HG02852 (cell line): ENCODE data around the gene TBC1D4.

Source experiments
- ATAC-seq: cut with Tn5 transposase; IDR thresholded peaks from one replicate; pipeline ENCODE4 v1.9.1; 2021; ENCODE audit warnings: mild to moderate bottlenecking, moderate library complexity; ENCODE audit not compliant: unreplicated experiment

The TBC1D4 gene

DNA sequence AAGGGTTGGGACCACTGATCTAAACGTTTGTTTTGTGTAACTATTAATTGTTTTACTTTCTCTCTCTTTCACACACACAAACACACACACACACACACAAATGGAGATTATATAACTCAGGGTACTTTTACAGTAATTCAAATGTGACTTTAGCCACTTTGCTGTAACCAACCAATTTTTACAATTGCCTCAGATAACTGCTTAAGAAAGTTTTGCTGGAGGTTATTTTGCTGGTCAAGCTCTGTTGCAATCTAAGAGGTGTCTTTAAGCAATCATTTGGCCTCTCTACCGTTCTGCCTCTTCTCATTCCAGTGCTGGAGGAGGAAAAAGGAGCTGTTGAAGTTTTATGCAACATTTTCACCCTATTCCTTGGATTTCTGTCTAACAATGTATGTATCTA is 63.0 kb downstream of the TBC1D4 start:
- ATAC-seq = no peak

GRCh38 chr13:75418186-75418843 is 63.7 kb downstream of the TBC1D4 start:
- no peak for ATAC-seq

DNA sequence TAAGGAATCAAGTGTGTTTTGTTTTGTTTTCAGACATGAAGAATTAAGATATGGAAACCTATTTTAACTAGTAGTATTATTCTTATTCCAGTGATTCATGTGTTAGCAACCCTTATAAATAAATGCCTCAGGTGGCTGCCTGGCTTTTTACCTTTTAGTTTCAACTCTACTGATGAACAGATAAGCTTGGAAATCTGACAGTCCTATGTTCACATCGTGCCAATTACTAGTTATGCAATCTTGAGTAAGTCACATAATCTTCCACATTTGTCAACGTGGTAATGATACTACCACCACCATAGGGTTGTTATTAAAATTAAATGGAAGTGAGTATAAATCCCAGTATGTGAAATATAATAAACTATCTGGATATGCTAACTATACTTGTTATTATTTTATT is 64.3 kb downstream of the TBC1D4 start:
- no peak for ATAC-seq

- peak; percentile 2 for ATAC-seq
Measured at GRCh38 chr13:75417012-75417384, 65.0 kb downstream of the TBC1D4 start.

GRCh38 chr13:75416327-75417011 is 65.5 kb downstream of the TBC1D4 start:
- ATAC-seq = peak; percentile 52

- no peak for ATAC-seq
Measured at GRCh38 chr13:75415694-75416093, 66.3 kb downstream of the TBC1D4 start.

GRCh38 chr13:75415171-75415570 is 66.8 kb downstream of the TBC1D4 start:
- no peak for ATAC-seq

GRCh38 chr13:75414036-75414827 is 67.7 kb downstream of the TBC1D4 start:
- ATAC-seq = no peak

DNA sequence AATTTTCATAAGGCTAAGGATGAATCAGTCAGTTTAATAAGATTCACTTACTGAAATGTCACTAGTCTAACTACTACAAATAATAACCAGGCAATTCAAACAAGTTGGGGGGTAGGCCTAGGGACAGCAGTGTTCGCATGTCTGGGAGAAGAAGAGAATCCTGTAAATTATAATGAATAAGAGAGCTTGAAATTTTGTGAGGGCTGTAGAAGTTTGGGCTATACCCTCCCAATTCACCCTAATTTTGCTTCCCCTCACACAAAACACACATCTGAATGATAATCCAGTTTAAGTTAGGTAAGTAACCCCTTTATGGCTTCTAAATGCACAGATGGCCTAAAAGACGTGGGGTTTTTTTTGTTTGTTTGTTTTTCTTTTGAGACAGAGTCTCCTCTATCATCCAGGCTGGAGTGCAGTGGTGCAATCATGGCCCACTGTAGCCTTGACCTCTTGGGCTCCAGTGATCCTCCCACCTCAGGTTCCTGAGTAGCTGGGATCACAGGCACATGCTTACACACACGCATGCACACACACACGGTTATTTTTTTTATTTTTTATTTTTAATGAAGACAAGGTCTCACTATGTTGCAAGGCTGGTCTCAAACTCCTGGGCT is 69.9 kb downstream of the TBC1D4 start:
- no peak for ATAC-seq

DNA sequence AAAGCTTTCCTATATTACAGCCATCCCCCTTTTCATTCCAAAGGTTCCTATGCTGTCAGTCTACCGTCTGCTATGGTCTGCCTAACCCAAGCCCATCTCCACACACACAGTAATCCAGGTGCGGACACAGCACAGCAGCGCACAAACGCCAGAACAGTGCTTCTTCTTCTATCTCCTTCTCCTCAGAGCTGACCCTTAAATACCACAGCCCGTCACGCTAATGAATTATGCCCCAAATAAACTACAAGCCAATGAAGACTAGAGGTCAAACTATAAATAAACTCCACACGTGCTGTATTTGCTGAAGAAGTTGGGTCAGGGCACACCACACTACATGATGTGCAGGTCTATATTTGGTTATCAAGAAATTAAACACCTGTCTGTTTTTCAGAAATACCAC is 71.8 kb downstream of the TBC1D4 start:
- ATAC-seq = no peak

DNA sequence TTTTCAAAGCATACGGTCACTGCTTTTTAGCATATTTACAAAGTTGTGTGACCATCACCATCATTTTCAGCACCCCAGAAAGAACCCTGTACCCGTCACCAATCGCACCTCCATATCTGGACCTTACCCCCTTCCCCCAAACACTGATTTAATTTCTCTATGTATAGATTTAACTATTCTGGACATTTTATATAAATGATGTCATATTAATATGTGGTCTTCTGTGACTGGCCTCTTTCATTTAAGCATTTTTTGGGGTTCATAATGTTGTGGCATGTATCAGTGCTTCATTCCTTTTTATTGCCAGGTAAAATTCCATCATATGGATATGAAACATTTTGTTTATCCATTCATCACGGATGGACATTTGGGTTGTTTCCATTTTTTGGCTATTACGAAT is 74.0 kb downstream of the TBC1D4 start:
- no peak for ATAC-seq

DNA sequence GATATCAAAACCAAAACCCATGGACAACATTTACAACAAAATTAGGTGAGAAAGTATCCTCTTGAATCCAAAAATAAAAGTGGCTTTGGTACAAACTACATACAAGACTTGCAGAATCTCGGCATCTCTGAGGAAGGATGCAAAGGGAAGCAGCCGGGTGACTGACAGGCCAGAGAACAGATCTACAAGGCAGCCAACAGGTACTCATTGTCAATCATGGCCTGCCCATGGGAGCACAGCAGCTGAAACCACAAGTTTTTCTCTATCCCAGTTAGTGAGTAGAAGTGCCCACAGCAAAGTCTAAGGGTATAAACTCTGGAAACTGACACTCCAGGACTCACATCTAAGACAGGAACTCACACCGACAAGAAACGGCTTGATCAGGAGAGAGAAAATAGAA is 74.5 kb downstream of the TBC1D4 start:
- ATAC-seq = no peak

DNA sequence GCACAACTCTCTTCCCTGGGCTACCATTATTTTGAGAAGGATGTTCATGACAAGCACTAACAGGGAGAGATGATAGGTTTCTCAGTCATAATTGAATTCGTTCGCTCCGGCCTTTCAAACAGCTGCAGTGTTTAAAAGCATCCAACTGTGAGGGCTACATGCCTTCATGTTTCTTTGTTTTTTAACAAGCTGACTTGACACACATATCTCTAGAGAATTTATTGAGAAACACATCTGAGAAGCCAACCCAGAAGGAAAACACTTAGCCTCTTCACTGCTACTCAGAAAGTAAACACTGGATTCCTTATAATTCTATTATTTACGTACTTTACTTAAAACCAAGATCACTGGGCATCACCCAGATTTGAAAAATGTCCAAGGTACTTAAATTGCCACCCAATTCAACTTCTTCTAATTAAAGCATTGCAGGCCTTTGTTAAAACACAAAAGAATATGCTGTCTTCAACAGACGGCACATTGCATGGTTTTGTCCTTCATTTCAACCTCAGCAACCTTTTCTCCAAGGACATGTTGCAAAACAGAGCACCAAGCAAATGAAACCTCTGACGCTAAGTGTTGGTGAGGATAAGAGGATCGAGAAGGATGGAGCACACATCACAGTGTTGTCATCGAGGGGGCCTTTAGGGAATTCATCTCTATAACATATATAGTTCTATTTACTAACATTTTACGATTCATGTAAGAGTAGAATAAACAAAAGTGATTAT is 75.8 kb downstream of the TBC1D4 start:
- ATAC-seq = no peak

- ATAC-seq = no peak
Measured at GRCh38 chr13:75404726-75405125, 77.2 kb downstream of the TBC1D4 start.

DNA sequence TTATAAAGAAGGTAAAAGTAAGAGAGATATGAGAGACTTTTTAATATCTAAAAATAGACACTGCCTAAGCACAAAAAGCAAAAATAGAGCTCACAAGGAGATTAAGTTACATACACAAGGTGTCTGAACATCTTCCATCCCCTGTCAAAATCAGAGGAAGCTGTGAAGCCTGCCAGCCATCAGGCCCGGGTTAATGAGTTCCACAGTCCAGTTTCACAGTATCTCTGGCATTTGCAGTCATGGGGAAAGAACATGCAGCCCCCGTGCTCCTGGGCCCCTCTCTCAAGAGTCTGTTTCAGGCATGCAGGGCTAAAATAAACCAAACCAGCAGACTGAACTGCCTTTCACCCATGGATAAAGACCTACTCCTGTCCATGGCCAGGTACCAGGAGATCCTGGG is 79.2 kb downstream of the TBC1D4 start:
- no peak for ATAC-seq

- ATAC-seq = peak; percentile 52
Measured at GRCh38 chr13:75400775-75401174, 81.2 kb downstream of the TBC1D4 start.

DNA sequence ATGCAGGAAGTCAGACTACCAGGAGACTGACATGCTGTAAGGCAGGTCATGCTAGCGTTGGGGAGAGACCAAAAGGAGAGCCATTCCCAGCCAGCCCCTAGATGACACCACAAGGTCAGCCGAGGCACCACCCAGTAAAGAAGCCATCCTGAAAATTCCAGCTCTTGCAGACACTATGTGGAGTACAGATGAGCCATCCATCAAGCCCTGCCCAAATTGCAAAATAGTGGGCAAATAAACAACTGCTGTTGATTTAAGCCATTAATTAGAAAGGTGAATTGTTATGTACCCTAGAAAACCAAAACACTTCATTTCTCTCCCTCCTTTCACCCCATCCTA is 82.1 kb downstream of the TBC1D4 start:
- no peak for ATAC-seq

GRCh38 chr13:75399168-75399878 is 82.6 kb downstream of the TBC1D4 start:
- no peak for ATAC-seq

DNA sequence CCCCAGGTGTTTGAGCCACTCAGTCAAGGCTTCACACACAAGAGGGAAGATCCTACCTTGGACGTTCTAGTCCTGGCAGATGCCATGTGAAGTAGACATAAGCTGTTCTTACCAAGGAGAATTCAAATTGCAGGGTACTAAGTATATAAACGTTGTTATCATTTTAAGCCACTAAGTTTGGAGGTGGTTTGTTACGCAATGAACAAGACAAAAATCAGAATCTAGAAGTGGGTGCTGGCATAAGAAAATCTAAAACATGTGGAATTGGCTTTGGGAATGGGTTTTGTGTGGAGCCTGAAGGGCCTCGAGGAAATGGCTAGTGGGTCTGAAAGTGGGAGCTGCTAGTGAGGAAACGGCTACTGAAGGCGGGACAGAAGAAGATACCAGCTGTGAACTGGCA is 83.9 kb downstream of the TBC1D4 start:
- no peak for ATAC-seq

DNA sequence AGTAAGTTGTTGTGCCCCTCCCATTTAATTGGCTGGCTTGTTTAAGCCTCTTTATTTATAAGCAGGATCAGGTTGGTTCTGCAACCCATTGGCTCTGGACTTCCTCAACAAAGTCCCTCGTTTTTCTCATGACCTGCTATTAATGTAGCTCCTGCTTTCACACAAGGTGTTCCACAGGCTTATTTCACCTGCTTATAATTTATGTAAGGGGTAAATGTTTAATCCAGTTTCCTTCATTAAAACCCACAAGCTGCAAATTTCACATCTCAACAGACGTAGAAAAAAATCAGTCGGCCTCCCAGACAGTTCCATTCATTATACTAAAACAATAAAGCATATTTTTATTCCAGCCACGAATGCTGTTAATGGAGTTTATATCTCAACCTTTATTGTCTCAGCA is 86.1 kb downstream of the TBC1D4 start:
- ATAC-seq = no peak
